ENCODE data around the gene OPHN1.

DNA sequence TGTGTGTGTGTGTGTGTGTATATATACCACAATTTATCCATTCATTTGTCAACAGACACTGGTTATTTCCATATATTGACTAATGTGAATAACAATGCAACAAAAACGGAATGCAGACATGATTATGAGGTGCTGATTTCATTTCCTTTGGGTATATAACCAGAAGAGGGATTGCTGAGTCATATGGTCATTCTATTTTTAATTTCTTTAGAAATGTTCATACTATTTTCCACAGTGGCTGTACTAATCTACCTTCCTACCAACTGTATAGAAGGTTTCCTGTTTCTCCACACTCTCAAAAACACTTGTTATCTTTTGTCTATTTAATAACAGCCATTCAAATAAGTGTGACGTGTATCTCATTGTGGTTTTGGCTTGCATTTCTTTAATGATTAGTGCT lies 269.9 kb downstream of the OPHN1 start:
- TF ChIP-seq, protein P1, sequence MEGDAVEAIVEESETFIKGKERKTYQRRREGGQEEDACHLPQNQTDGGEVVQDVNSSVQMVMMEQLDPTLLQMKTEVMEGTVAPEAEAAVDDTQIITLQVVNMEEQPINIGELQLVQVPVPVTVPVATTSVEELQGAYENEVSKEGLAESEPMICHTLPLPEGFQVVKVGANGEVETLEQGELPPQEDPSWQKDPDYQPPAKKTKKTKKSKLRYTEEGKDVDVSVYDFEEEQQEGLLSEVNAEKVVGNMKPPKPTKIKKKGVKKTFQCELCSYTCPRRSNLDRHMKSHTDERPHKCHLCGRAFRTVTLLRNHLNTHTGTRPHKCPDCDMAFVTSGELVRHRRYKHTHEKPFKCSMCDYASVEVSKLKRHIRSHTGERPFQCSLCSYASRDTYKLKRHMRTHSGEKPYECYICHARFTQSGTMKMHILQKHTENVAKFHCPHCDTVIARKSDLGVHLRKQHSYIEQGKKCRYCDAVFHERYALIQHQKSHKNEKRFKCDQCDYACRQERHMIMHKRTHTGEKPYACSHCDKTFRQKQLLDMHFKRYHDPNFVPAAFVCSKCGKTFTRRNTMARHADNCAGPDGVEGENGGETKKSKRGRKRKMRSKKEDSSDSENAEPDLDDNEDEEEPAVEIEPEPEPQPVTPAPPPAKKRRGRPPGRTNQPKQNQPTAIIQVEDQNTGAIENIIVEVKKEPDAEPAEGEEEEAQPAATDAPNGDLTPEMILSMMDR (IDR thresholded peaks at IDR 0.05) = no peak
- no peak for TF ChIP-seq POLR2A (IDR thresholded peaks at IDR 0.05)

Measured in lower leg skin (tissue), 3 donors.